Omental fat pad (tissue), 4 donors: ENCODE data around the gene PID1. TPM values are rescaled to one million over a fixed set of nuclear protein-coding genes. Genes with fewer than 3 reads are reported as not detected.

Experiments used
- ATAC-seq: fragments of 150-250 bp; one replicate; pipeline ENCODE4 v1.9.1; 2016; ENCODE audit warnings: mild to moderate bottlenecking, moderate library complexity; ENCODE audit not compliant: low FRiP score
- DNase-seq: peaks from one replicate; pipeline ENCODE4 v3.0.0-alpha.2; 2019; ENCODE audit warnings: low spot score
- CTCF ChIP-seq, 3 donors: fragments of 450-650 bp; IDR thresholded peaks; one replicate each; pipeline ENCODE4 v1.5.1; 2016 to 2017; ENCODE audit warnings: antibody characterized with exemption in 3 of 3, mild to moderate bottlenecking in 3 of 3, moderate library complexity in 2 of 3
- total RNA-seq, 4 donors: library from RNA; depleted of rRNA; stranded (reverse); fragments of >200 nt; gene quantifications; one replicate each; pipeline ENCODE4 v1.1.0, GENCODE V29; 2016

PID1 gene
- total RNA-seq, 4 donors from 2014 or later, result 20.7 to 98.7 (median 59.1) TPM

DNA sequence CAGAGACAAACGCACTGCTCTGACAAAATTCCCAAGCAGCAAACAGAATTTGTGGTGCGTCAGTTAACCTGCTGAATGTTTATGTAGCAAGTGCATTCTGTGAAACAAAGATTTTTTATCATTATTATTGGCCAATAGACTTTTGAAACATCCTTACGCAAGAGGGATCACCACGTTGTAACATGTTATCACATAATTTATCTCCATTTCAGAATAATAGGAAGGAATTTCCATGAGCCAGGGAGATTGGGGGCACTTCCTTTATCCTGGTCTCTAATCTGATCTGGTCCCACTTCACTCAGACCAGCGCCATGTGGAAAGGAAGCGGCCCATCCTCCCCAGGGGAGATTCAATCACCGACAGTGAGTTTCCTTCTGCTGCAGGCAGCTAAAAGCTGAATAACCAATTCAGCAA is 166.1 kb downstream of the PID1 start:
- no peak for ATAC-seq
- no peak for DNase-seq
- TF ChIP-seq CTCF (IDR thresholded peaks at IDR 0.05), result no peak

DNA sequence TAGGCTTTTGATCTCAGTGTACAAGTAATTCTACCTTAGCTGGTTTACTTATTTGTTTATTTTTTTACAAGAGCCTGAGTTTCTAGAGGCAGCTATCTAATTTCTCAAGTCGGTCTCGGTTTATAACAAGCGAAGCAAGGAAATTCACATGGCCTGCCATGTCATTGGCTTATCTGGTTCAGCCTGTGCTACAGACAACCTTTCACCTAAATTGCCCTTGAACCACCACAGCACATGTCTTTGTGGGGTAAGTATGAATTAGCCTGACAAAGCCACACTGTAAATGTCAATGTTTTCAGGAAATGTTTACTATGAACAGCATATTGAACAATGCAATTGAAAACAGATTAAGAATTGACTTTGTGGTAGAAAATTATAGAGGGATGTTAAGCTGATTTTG is 167.1 kb downstream of the PID1 start:
- no peak for DNase-seq
- no peak for ATAC-seq
- no peak for TF ChIP-seq CTCF (IDR thresholded peaks at IDR 0.05)

DNA sequence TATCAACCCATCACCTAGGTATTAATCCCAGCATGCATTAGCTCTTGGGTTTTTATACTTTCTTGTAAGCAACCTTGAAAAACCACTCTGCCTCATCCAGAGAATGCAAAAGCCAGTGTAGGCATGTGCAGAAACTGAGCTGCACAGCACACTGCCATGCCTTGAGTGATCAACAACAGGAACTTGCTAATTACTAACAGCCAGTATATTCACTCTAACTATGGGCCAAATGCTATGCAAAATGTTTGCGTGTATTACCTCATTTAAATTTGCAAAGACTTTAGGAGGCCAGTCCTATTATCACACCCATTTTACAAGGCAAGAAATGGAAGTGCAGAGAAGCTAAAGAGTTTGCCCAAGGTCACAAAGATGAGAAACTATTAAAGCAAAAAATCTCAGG is 169.8 kb downstream of the PID1 start:
- DNase-seq (no peak), ATAC-seq (no peak)
- TF ChIP-seq CTCF (IDR thresholded peaks at IDR 0.05), result no peak

DNA sequence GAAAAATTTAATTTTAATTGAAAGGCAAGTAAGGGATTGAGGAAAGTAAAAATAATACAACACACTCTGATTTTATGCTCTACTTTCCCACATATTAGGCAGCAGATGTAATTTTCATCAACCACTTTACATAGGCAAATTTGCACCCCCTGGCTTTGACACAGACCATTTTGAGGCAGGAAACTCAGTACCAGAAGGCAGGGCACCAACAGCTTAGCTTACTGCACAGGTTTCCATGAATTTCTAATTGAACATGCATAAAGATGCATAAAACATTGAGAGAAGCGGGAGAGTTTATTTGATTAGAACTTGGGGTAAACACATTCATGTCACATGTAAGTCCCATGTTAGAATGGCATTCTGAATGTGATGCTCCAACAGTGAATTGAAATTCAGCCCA is 171.9 kb downstream of the PID1 start:
- no peak for ATAC-seq
- DNase-seq, result no peak
- no peak for TF ChIP-seq CTCF (IDR thresholded peaks at IDR 0.05)

DNA sequence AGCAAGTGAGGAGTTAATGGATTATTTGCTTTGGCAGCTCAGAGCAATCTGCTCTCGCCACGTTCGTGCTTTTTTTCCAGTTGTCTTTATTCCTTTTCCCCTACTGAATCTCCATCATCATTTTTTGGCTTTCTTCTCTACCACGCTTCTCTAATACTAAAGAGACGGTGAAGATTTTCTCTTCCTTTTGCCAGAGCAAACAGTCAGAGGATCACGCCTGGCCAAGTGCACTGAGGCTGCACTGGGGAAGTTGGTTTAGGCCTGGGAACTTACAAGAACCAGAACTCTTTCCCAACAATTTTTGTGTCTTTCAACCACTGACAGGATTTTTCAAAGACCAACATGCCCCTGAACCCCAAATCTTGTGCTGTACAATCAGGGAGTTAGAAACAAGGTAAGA is 172.3 kb downstream of the PID1 start:
- no peak for TF ChIP-seq CTCF (IDR thresholded peaks at IDR 0.05)
- ATAC-seq, result no peak
- DNase-seq, result no peak

GRCh38 chr2:229096409-229097066 is 174.5 kb downstream of the PID1 start:
- no peak for ATAC-seq
- DNase-seq, result no peak
- no peak for TF ChIP-seq CTCF (IDR thresholded peaks at IDR 0.05)

- no peak for TF ChIP-seq CTCF (IDR thresholded peaks at IDR 0.05)
- ATAC-seq, result no peak
- DNase-seq, result no peak
Measured at GRCh38 chr2:229095472-229095871, 175.6 kb downstream of the PID1 start.
